ENCODE data around the gene ASAP3.

- no peak for TF ChIP-seq ZNF302 (CRISPR knock-in tag; IDR thresholded peaks at IDR 0.05)
- TF ChIP-seq RAD21 (conservative IDR thresholded peaks at IDR 0.05 in 1 of 2, IDR thresholded peaks at IDR 0.05 in 1 of 2): no peak
- no peak for TF ChIP-seq USF2 (IDR thresholded peaks at IDR 0.05)
- no peak for TF ChIP-seq CBX2 (IDR thresholded peaks at IDR 0.05; ENCODE audit: borderline replicate concordance, low read depth)
- TF ChIP-seq ESRRA (IDR thresholded peaks at IDR 0.05; ENCODE audit: borderline replicate concordance, low read length): no peak
- no peak for TF ChIP-seq TP53 (CRISPR knock-in tag; IDR thresholded peaks at IDR 0.05)
- TF ChIP-seq CEBPB (IDR thresholded peaks at IDR 0.05): no peak
- no peak for TF ChIP-seq MAFK (IDR thresholded peaks at IDR 0.05; ENCODE audit: partially characterized antibody)
These were observed 94.1 kb downstream of the ASAP3 start for GRCh38 chr1:23389837-23390321.

Data from A549 (cell line).